Left cardiac atrium (tissue), 4 donors: ENCODE measurements around the gene ALDH1L1. TPM values are rescaled to one million over a fixed set of nuclear protein-coding genes. Genes with fewer than 3 reads are reported as not detected.

ENCODE experiments used
- ATAC-seq, 2 donors: fragments of 200-7000 bp; cut with Tn5 transposase; one replicate each; pipeline ENCODE4 v1.9.1; 2020; ENCODE audit warnings: mild to moderate bottlenecking in 2 of 2, moderate library complexity in 2 of 2
- DNase-seq: peaks from one replicate; pipeline ENCODE4 v3.0.0-alpha.2; 2020
- intact Hi-C, 2 donors: fragments of 100-400 bp; cut with DNase I; formaldehyde crosslinking; loops; one replicate each; pipeline versions ENCODE4 v1.14.1 to v1.15.1; 2022 to 2023
- total RNA-seq, 2 donors: library from RNA; stranded (reverse); fragmentation: NEBNext Ultra II Directional; extraction: Animal tissue kit (Norgen Biotek cat#: 25700); gene quantifications; one replicate each; pipeline ENCODE4 v1.2.1, GENCODE V29; 2021
- donor health status: DM: no; HTN: yes; CAD: no.
- donor health status: DM: no; HTN: yes; CAD: no; lungs with severe emphysema.
- donor health status: DM: yes; HTN: yes; CAD: no.
- donor health status: Dilated cardiomyopathy.

Gene ALDH1L1
- total RNA-seq, 2 donors from 2014 or later, result 20.2 to 22.9 TPM

- no peak for DNase-seq
- ATAC-seq, result no peak
- intact Hi-C loops, result no loop called here
Measured at GRCh38 chr3:126053949-126054569, 126.3 kb downstream of the ALDH1L1 start.

Other genes starting within 250 kb of the ALDH1L1 start
- 1 to 10 TPM; 1.8 to 2.3 TPM for gene ROPN1B, start 211.4 kb downstream of the ALDH1L1 start, total RNA-seq
- 10 to 100 TPM; 31.1 to 34.0 TPM for gene SLC41A3, start 96.5 kb downstream of the ALDH1L1 start, total RNA-seq
- 10 to 100 TPM; 23.8 to 32.4 TPM for gene KLF15, start 176.8 kb upstream of the ALDH1L1 start, total RNA-seq
- not detected for gene CFAP100, start 214.3 kb upstream of the ALDH1L1 start, total RNA-seq